Measurements from ENCODE around the gene IZUMO1R.
"Not testable (repeated sequence)": the region's sequence is repeated elsewhere in the genome, so short reads cannot be mapped to it uniquely, and the experiment has no call there.

Gene IZUMO1R

GRCh38 chr11:94326947-94327346 lies 22.6 kb downstream of the IZUMO1R start:
- DNase-seq, result peak in 1 of 2 donors; percentile 12

- DNase-seq, result no peak
Measured at GRCh38 chr11:94328587-94329080, 24.3 kb downstream of the IZUMO1R start.

- DNase-seq, result no peak
Measured at GRCh38 chr11:94329501-94329900, 25.1 kb downstream of the IZUMO1R start.

GRCh38 chr11:94330789-94331188 lies 26.4 kb downstream of the IZUMO1R start:
- DNase-seq, result no peak

GRCh38 chr11:94332814-94333213 lies 28.4 kb downstream of the IZUMO1R start:
- DNase-seq, result no peak

GRCh38 chr11:94336033-94336432 lies 31.7 kb downstream of the IZUMO1R start:
- DNase-seq, result no peak

- DNase-seq, result no peak
Measured at GRCh38 chr11:94338651-94339050, 34.3 kb downstream of the IZUMO1R start.

GRCh38 chr11:94342250-94342649 lies 37.9 kb downstream of the IZUMO1R start:
- no peak for DNase-seq

- no peak for DNase-seq
Measured at GRCh38 chr11:94343495-94343894, 39.1 kb downstream of the IZUMO1R start.

GRCh38 chr11:94346311-94346710 lies 41.9 kb downstream of the IZUMO1R start:
- not testable (repeated sequence) for DNase-seq

GRCh38 chr11:94350850-94351563 lies 46.6 kb downstream of the IZUMO1R start:
- not testable (repeated sequence) for DNase-seq

All from hippocampal formation (tissue), 2 donors.